GM10847 (cell line): Measurements from ENCODE around the gene OR10A3.

Source experiments
- POLR2A ChIP-seq: IDR thresholded peaks from 2 replicates; pipeline ENCODE4 v1.6.1; 2011; ENCODE audit not compliant: insufficient read length; ENCODE audit errors: extremely low read depth

Gene OR10A3

GRCh38 chr11:7941608-7942007 is at the start of gene OR10A3:
Gene OR10A3, minus strand, starts transcription at chr11:7941708. Its CDS starts 2,188 bp downstream, at chr11:7939520.
- TF ChIP-seq POLR2A = no peak

DNA sequence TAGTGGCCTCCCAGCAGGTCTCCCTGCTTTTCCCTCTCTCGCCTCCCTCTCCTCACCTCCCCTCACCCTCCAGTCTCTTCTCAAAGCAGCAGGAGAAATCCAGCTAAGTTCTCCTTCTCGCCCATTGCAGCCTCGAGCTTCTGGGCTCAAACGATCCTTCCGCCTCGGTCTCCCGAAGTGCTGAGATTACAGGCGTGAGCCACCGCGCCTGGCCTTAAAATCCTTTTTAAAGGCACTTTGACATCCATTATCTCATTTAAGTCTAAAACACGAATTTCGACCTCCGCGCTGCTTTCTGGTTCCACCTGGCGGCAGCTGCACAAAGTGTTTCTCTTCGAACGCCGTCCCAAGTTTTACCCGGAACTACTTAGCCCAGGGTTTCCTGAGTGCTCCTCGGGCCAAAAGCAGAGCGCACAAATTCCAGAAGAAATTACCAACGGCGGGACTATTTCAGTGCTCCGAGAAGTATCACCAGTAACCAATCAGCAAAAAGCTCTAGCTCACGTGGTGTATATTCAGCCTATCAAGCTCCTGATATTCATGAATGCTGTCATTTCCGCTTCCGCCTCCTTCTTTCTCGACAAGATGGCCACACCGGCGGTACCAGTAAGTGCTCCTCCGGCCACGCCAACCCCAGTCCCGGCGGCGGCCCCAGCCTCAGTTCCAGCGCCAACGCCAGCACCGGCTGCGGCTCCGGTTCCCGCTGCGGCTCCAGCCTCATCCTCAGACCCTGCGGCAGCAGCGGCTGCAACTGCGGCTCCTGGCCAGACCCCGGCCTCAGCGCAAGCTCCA is 45.5 kb upstream of the OR10A3 start, which contains the start of gene EIF3F:
TSS of gene EIF3F (plus strand) at position 570 of the 792 bp plus-strand sequence. CDS start at position 586, 16 bp downstream.
- no peak for TF ChIP-seq POLR2A

DNA sequence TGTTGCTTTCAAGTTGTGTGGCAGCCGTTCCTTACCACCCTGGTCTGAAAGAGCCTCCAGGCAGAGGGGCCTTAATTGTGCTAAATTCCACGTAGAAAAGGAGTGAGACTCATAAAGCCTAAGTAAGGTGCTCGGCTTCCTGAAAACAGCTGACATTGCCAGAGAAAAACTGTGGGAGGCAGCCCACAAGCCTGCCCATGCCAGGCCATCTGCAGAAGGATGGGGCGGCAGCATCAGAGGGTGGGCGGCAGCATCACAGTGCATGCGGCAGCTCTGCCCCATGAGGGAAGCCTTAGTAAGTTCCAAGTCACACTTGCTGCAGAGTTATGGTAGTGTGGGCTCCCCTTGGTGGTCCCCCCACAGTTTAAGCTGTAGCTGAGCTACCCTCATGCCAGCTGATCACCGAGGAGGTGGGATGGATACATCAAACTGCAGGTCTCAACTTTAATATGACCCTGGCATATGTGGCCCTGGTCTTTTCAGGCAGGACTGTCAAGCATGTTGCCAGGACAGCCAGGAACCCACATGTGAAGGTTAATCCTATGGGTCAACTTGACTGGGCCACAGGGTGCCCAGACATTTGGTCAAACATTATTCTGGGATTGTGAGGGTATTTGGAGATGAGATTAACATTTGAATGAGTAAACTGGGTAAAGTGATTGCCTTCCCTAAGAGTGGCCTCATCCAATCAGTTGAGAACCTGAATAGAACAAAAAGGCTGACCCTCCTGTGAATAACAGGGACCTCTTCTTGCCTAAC is 42.5 kb upstream of the OR10A3 start:
- no peak for TF ChIP-seq POLR2A

- TF ChIP-seq POLR2A = no peak
These were observed 41.1 kb upstream of the OR10A3 start for GRCh38 chr11:7982582-7983119.

DNA sequence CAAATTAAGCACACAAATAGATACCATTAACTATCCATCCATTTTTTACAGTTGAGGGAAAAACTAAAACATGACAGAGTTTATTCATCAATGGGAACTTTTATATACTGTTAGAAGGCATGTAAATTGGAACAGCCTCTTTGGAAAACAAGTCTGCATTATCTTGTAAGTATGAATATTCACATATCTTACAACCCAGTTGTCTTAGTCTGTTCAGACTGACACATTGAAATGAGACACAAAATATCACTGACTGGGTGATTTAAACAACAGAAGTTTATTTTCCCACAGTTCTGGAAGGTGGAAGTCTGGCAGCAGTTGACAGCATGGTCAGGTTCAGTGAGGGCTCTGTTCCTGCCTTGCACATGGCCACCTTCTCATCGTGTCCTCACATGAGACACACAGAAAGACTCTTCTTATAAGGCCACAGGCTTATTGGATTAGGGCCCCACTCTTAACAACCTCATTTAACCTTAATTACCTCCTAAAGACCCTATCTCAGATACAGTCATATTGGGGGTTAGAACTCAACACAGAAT is 40.2 kb upstream of the OR10A3 start:
- no peak for TF ChIP-seq POLR2A

- TF ChIP-seq POLR2A = no peak
These were observed 35.9 kb upstream of the OR10A3 start for GRCh38 chr11:7977232-7977917.

DNA sequence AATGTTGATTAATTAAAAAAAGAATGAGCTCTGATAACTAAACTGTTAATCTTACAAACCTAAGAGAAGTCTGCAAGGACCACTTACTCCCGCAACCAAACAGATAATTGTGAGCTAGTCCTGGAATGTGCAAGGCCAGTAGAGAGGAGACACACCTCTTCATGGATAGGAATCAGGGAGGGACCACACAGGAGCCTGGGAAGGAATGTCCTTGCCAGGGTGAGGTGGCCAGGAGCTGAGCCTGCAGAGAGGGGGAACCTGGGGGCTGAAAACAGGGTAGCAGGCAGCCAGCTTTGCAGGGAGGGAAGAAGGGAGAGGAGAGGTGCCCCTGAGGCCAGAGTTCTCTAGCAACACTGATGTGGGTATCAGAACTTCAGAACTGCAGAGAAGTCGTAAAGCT is 33.2 kb upstream of the OR10A3 start:
- no peak for TF ChIP-seq POLR2A

- no peak for TF ChIP-seq POLR2A
These were observed 31.5 kb upstream of the OR10A3 start for GRCh38 chr11:7973011-7973410.

- no peak for TF ChIP-seq POLR2A
These were observed 30.3 kb upstream of the OR10A3 start for GRCh38 chr11:7971846-7972245.

DNA sequence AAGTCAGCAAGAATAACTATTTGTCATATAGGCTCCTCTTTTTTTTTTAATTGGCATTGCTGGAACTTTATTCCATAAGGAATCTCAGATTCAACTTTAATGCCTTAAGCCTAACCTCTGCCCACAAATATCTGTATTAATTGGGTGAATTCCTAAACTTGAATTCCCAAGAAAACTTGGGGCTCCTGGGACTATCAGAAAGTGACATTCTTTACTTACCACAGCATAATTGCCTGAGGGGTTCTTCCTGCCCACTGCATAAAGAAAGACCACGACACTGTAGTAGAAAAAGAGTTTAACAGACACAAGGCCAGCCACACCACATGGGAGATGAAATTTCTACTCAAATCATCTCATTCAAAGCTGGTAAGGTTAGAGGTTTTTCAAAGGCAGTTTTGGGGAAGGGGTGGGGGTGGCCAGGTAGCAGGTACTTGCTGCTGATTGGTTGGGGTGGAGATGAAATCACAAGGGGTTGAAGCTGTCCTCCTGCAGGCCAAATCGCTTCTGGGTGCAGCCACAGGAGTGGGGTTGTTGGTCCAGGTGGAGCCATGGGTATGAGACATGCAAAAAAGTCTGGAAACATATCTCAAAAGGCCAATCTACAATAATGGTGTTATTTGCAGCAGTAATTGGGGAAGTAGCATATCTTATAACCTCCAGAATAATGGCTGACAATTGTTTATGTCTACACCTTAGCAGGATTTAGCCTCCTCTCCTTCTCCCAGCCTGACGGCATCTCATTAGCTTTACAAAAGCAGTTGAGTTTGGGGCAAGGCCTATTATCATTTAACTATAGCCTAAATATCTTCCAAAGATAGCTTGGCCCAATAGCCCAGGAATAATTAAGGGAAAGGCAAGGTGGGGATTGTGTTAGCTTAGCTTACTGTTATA is 28.5 kb upstream of the OR10A3 start:
- TF ChIP-seq POLR2A = no peak

DNA sequence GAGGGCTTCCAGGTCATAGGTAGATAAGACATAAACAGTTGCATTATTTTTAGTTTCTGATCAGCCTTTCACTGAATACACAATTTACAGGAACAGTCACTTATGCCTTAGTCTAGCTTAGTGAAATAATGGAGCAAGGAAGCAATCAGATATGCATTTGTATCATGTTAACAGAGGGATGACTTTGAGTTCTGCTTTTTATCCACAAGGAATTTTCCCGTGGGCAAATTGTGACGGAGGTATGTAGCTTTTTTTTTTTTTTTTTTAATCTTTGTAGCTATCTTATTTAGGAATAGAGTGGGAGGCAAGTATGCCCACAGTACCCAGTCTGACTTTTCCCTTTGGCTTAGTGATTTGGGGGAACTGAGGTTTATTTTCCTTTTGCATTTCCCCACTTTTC is 27.2 kb upstream of the OR10A3 start:
- no peak for TF ChIP-seq POLR2A

DNA sequence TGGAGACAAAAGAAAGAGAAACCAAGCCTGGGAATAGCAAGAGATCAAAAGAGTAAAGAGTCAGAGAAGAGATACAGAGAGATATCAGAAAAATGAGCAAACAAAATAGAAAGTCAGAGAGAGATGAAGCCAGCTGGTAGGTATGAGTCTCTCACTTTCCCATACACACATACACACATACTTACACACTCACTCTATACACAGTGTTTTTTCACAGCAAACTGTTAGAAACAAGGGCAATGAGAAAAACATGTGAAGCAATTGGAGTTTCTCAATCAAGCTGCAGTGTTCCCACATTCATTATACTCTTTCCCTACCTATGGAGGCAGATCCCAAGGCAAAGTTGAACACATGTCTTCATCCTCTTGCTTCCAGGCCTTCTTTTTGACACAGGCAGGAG is 26.3 kb upstream of the OR10A3 start:
- TF ChIP-seq POLR2A = no peak

DNA sequence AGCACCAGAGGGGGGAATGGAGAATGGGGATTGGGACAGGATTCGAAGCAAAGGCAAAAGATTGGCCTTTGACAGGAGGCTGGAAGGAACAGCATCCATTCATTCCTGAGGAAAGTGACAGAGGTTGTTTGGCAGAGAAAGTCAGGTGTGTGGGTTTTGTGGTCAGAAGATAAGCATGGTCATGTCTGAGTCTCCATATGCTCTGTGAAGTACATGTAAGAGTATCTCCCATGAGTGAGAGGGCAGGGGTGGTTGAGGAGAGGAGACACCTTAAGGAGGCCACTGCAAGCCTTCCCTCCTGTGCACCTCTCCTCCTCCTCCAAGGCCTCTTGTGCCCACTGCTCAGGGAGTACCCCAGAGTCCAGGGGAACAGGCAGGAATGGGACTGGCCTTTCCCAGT is 25.6 kb upstream of the OR10A3 start:
- no peak for TF ChIP-seq POLR2A

GRCh38 chr11:7965386-7965785 is 23.9 kb upstream of the OR10A3 start, which contains the start of gene NLRP10:
Gene NLRP10, minus strand, starts transcription at chr11:7965447. Its CDS starts 1,952 bp downstream, at chr11:7963495.
- no peak for TF ChIP-seq POLR2A
